Naive thymus-derived CD4-positive, alpha-beta T cell (primary cell): ENCODE data around the gene CEMP1. TPM values are rescaled to one million over a fixed set of nuclear protein-coding genes. Genes with fewer than 3 reads are reported as not detected.

Source experiments
- ATAC-seq: fragments of 150-1000 bp; cut with Tn5 transposase; 2 replicates; pipeline ENCODE4 v1.10.0; 2021; ENCODE audit warnings: mild to moderate bottlenecking, moderate library complexity
- CTCF ChIA-PET: fragments of 350-600 bp; sonication (Branson Sonifier 250); formaldehyde crosslinking; loops from one replicate; lab custom pipeline; 2021; ENCODE audit warnings: antibody characterized with exemption; lab: Charles Lee
- POLR2A ChIA-PET: fragments of 350-600 bp; sonication (Branson Sonifier 250); formaldehyde crosslinking; loops from one replicate; lab custom pipeline; 2021; ENCODE audit warnings: antibody characterized with exemption, inconsistent platforms; lab: Charles Lee
- DNase-seq, 9 donors: peaks; one replicate each; pipeline versions ENCODE4 v3.0.0 to v3.0.0-alpha.2; 2020 to 2022; ENCODE audit warnings: mixed read lengths in 1 of 9
- H3K27ac ChIP-seq: one replicate; pipeline ENCODE4 v1.7.0; 2013; ENCODE audit warnings: mild to moderate bottlenecking, low read depth, low read length, moderate library complexity
- H3K27me3 ChIP-seq, 2 donors: one replicate each; pipeline ENCODE4 v1.7.0; 2013; ENCODE audit warnings: low read length in 2 of 2, mild to moderate bottlenecking in 2 of 2, moderate library complexity in 2 of 2; ENCODE audit not compliant: control insufficient read depth in 2 of 2, insufficient read depth in 2 of 2
- H3K36me3 ChIP-seq, 3 experiments: 1 replicate in 2 of 3; 2 replicates in 1 of 3; pipeline ENCODE4 v1.7.0; 2013; ENCODE audit warnings: low read length in 3 of 3, mild to moderate bottlenecking in 3 of 3, moderate library complexity in 1 of 3; ENCODE audit not compliant: insufficient read depth in 3 of 3, control insufficient read depth in 2 of 3
- H3K4me1 ChIP-seq, 2 donors: one replicate each; pipeline ENCODE4 v1.7.0; 2013; ENCODE audit warnings: low read length in 2 of 2, mild to moderate bottlenecking in 2 of 2, moderate library complexity in 1 of 2; ENCODE audit not compliant: control insufficient read depth in 2 of 2, insufficient read depth in 2 of 2
- H3K4me3 ChIP-seq: 2 replicates; pipeline ENCODE4 v1.7.0; 2013; ENCODE audit warnings: mild to moderate bottlenecking, low read length
- H3K9me3 ChIP-seq, 3 experiments: 1 replicate in 2 of 3; 2 replicates in 1 of 3; pipeline ENCODE4 v1.7.0; 2013; ENCODE audit warnings: low read length in 3 of 3; ENCODE audit not compliant: control insufficient read depth in 2 of 3
- H3K27ac Mint-ChIP-seq, 9 donors: one replicate each; pipeline ENCODE4 v1.8.0; 2020 to 2022; ENCODE audit warnings: mixed read lengths in 9 of 9, mild to moderate bottlenecking in 8 of 9, moderate library complexity in 5 of 9, inconsistent platforms in 2 of 9
- H3K27me3 Mint-ChIP-seq, 5 donors: one replicate each; pipeline ENCODE4 v1.8.0; 2021 to 2022; ENCODE audit warnings: mixed read lengths in 5 of 5, mild to moderate bottlenecking in 1 of 5
- H3K36me3 Mint-ChIP-seq, 5 donors: one replicate each; pipeline ENCODE4 v1.8.0; 2020 to 2022; ENCODE audit warnings: mixed read lengths in 5 of 5, mild to moderate bottlenecking in 3 of 5, inconsistent platforms in 1 of 5
- H3K4me1 Mint-ChIP-seq, 7 donors: one replicate each; pipeline ENCODE4 v1.8.0; 2020 to 2022; ENCODE audit warnings: mixed read lengths in 7 of 7, mild to moderate bottlenecking in 3 of 7, inconsistent platforms in 1 of 7
- H3K4me3 Mint-ChIP-seq, 10 donors: one replicate each; pipeline ENCODE4 v1.8.0; 2020 to 2022; ENCODE audit warnings: mild to moderate bottlenecking in 10 of 10, mixed read lengths in 10 of 10, moderate library complexity in 6 of 10, inconsistent platforms in 2 of 10
- H3K9me3 Mint-ChIP-seq, 11 donors: one replicate each; pipeline ENCODE4 v1.8.0; 2020 to 2022; ENCODE audit warnings: mixed read lengths in 11 of 11, mild to moderate bottlenecking in 4 of 11, inconsistent platforms in 1 of 11, moderate library complexity in 1 of 11
- intact Hi-C, 2 donors: fragments of 100-400 bp; cut with micrococcal nuclease; formaldehyde crosslinking; loops; one replicate each; pipeline ENCODE4 v1.15.1; 2023
- polyA plus RNA-seq, 2 donors: library from polyadenylated mRNA; unstranded; fragments of 300-500 nt; fragmentation: Illumina TruSeq; gene quantifications; one replicate each; pipeline ENCODE4 v1.2.3, GENCODE V29; 2021
- total RNA-seq, 6 experiments: library from RNA in 5 of 6; stranded (reverse) in 5 of 6; gene quantifications; 1 replicate in 5 of 6; 2 replicates in 1 of 6; pipeline ENCODE4 v1.2.3 and lab custom pipeline; 2021 to 2026

CEMP1 gene
- total and polyA plus RNA-seq, 7 experiments from 2014 or later, result 1.4 to 7.3 (median 3.3) TPM; not detected in 2

DNA sequence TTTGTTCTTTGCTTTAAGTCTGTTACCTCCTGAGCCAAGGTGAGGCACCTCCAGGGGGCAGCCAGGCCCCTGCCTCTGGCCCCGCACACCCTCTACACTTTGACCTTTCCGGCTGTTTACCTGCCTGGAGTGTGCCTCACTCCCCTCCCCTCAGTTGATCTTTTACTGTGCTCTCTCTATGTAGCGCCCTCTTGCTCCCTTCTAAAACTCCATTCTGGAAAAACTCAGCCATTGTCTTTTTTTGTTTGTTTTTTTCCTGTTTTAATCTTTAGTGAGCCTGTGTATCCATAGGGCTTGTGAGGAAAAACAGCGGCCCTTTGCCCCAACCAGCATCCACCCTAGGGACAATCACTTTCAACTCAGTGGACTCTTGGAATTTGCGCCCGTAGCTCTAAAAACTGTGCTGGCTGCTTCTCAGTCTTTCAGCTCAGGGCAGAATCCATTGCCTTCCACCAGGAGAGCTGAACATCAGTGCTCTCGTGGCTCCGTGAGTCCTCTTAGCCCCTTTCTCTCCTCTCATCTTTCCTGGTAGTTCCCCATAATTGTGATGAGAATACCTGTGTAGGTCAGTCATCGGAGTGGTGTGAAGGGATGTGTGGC is 6.8 kb downstream of the CEMP1 start:
- peak overlapping the region in 2 of 10 donors; percentile 9 to 10 for H3K4me3 Mint-ChIP-seq
- Histone ChIP-seq H3K27me3 (no peaks in the 10 kb centered on the region), H3K36me3 (peaks cover 9 to 62% (median 10%) of the 10 kb centered on the region in 3 experiments), H3K4me3 (no peak overlapping the region), H3K4me1 (peaks cover 7 to 10% of the 10 kb centered on the region in 2 donors), H3K9me3 (no peaks in the 10 kb centered on the region), H3K27ac (no peak overlapping the region)
- no peak for ATAC-seq
- ChIA-PET POLR2A (no interaction called here), CTCF (no interaction called here)
- intact Hi-C loops, result no loop called here
- DNase-seq, result peak in 1 of 9 donors; percentile 6
- peaks cover 0 to 10% (median 5%) of the 10 kb centered on the region in 5 donors for H3K36me3 Mint-ChIP-seq
- H3K27me3 Mint-ChIP-seq, result no peaks in the 10 kb centered on the region
- H3K4me1 Mint-ChIP-seq, result peaks cover 11 to 34% (median 26%) of the 10 kb centered on the region in 7 donors
- H3K27ac Mint-ChIP-seq, result peak overlapping the region in 7 of 9 donors; percentile 15 to 83 (median 62)
- H3K9me3 Mint-ChIP-seq, result peaks cover 0 to 9% (median 0%) of the 10 kb centered on the region in 11 donors

DNA sequence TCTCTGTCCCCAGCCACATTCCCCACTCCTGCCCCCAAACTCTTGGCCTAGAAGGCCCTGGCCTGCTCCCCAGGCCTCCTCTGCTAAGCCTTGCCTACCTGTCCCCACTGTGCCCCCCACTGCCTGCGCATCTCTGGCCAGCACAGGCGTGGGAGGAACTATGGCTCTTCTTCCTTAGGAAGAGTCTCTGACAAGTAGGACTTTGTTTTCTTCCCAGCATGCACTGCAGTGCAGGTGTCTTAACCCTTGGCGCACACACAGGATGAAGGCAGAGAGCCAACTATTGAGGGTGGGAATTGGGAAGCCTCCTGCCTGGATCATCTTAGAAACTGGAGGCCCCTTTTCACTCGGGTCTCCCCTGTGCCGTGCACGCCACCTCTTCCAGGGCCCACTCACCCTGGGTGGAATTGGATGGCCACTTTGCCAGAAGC is 7.4 kb downstream of the CEMP1 start:
- Histone ChIP-seq H3K4me3 (no peak overlapping the region), H3K36me3 (peaks cover 9 to 60% (median 14%) of the 10 kb centered on the region in 3 experiments), H3K27me3 (no peaks in the 10 kb centered on the region), H3K27ac (no peak overlapping the region), H3K4me1 (peaks cover 7 to 16% of the 10 kb centered on the region in 2 donors), H3K9me3 (no peaks in the 10 kb centered on the region)
- peaks cover 0 to 10% (median 5%) of the 10 kb centered on the region in 5 donors for H3K36me3 Mint-ChIP-seq
- H3K9me3 Mint-ChIP-seq, result peaks cover 0 to 9% (median 0%) of the 10 kb centered on the region in 11 donors
- no peaks in the 10 kb centered on the region for H3K27me3 Mint-ChIP-seq
- H3K4me3 Mint-ChIP-seq, result peak overlapping the region in 1 of 10 donors; percentile 17
- H3K27ac Mint-ChIP-seq, result peak overlapping the region in 4 of 9 donors; percentile 49 to 80 (median 63)
- intact Hi-C loops, result no loop called here
- CTCF ChIA-PET, result no interaction called here
- POLR2A ChIA-PET, result interaction anchor here (2.1 kb wide), 1 partner anchor 8 kb away, joined by 10 read pairs; the partner anchor contains the start of gene CEMP1
- peaks cover 16 to 41% (median 27%) of the 10 kb centered on the region in 7 donors for H3K4me1 Mint-ChIP-seq
- no peak for ATAC-seq
- DNase-seq, result no peak

DNA sequence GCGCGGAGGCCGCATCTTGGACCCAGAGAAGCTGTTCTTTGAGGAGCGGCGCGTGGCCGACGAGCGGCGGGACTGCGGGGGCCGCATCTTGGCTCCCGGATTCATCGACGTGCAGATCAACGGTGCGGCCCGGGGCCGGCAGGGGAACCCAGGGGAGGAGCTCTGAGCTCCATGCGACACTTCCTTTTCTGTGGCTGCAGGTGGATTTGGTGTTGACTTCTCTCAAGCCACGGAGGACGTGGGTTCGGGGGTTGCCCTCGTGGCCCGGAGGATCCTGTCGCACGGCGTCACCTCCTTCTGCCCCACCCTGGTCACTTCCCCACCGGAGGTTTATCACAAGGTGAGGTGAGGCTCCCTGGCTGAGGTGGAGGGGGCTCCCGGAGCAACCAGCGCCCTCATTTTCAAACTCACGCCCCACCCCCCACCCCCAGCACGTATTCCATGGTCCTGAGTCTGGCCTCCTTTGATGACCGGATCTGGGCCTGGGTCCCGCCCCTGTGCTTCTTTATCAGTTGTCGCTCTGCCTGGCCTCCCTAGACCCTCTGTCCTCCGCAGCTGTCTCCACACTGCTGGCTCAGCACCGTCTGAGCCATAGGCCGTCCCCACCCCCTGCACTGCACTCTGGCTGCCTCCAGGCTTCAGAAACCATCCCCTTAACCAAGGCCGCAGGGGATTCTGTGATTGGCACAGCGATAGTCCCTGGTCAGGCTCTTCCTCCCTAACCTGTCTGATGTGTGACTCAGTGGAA is 10.2 kb downstream of the CEMP1 start:
- Mint-ChIP-seq H3K27me3 (no peaks in the 10 kb centered on the region), H3K4me1 (peaks cover 33 to 69% (median 51%) of the 10 kb centered on the region in 7 donors), H3K27ac (peak overlapping the region; percentile 81 to 98 (median 96)), H3K36me3 (peaks cover 0 to 10% (median 9%) of the 10 kb centered on the region in 5 donors), H3K9me3 (peaks cover 0 to 9% (median 0%) of the 10 kb centered on the region in 11 donors), H3K4me3 (peak overlapping the region; percentile 81 to 95 (median 90))
- intact Hi-C loops, result loop anchor here (1.0 kb wide), 3 partner anchors 11 to 47 kb away; no protein-coding TSS in a partner anchor
- H3K9me3 ChIP-seq, result no peaks in the 10 kb centered on the region
- peaks cover 9 to 38% (median 14%) of the 10 kb centered on the region in 3 experiments for H3K36me3 ChIP-seq
- peak overlapping the region; percentile 55 for H3K4me3 ChIP-seq
- ChIA-PET CTCF (interaction anchor here (0.7 to 1.0 kb wide), 2 partner anchors 8 to 10 kb away, joined by 3 read pairs; partner anchors contain the start of gene CEMP1), POLR2A (interaction anchor here (0.7 to 2.8 kb wide), 16 partner anchors 8 to 556 kb away, joined by 3 to 89 read pairs (median 4); partner anchors contain the start of genes CEMP1, ECI1, ELOB and MLST8)
- ATAC-seq, result peak; percentile 78
- H3K27ac ChIP-seq, result peak overlapping the region; percentile 79
- DNase-seq, result peak; percentile 52 to 88 (median 82)
- no peaks in the 10 kb centered on the region for H3K27me3 ChIP-seq
- H3K4me1 ChIP-seq, result peaks cover 22 to 44% of the 10 kb centered on the region in 2 donors

DNA sequence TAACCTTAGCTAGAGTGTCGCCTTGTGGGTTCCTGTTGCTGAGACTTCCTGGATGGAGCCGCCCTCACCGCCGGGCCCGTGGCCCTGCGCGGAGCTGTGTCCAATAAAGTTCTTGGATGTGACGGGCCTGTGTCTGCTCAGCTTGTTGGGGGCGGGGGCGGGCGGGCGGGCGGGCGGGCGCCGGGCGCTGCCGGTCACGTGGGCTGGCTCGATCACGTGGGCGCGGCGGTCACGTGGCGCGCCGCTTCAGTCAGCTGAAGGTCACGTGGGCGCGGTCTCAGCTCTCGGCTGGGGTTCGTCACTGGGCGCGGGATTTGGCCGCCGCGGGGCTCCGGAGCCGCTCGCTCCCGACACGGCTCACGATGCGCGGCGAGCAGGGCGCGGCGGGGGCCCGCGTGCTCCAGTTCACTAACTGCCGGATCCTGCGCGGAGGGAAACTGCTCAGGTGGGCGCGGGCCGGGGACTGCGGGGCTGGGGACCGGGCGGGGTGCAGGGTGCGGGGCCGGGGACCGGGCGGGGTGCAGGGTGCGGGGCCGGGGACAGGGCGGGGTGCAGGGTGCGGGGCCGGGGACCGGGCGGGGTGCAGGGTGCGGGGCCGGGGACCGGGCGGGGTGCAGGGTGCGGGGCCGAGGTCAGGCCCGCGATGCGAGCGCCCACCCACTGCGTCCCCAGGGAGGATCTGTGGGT is 11.0 kb downstream of the CEMP1 start, which contains the start of gene AMDHD2:
Gene AMDHD2 (plus strand): TSS at position 275 of the 687 bp plus-strand sequence. CDS start 88 bp downstream, at position 363.
- Mint-ChIP-seq H3K36me3 (peaks cover 0 to 10% (median 9%) of the 10 kb centered on the region in 5 donors), H3K27me3 (no peaks in the 10 kb centered on the region), H3K4me3 (peak within 1 kb of the TSS; percentile 81 to 95 (median 90)), H3K27ac (peak within 1 kb of the TSS; percentile 85 to 98 (median 96)), H3K9me3 (peaks cover 0 to 9% (median 0%) of the 10 kb centered on the region in 11 donors), H3K4me1 (peaks cover 40 to 76% (median 59%) of the 10 kb centered on the region in 7 donors)
- peaks cover 29 to 51% of the 10 kb centered on the region in 2 donors for H3K4me1 ChIP-seq
- H3K27ac ChIP-seq, result peak within 1 kb of the TSS; percentile 100
- DNase-seq (peak; percentile 81 to 90 (median 89)), ATAC-seq (peak; percentile 75)
- H3K36me3 ChIP-seq, result peaks cover 9 to 36% (median 14%) of the 10 kb centered on the region in 3 experiments
- peak within 1 kb of the TSS; percentile 55 for H3K4me3 ChIP-seq
- intact Hi-C loops, result loop anchor here (1.0 kb wide), 3 partner anchors 12 to 46 kb away; no protein-coding TSS in a partner anchor
- no peaks in the 10 kb centered on the region for H3K27me3 ChIP-seq
- ChIA-PET CTCF (interaction anchor here (1.0 kb wide), 1 partner anchor 11 kb away, joined by 3 read pairs; the partner anchor contains the start of gene CEMP1), POLR2A (interaction anchor here (0.5 to 2.8 kb wide), 18 partner anchors 9 to 1312 kb away, joined by 3 to 89 read pairs (median 4); partner anchors contain the start of genes CEMP1, ECI1, MLST8 and NTHL1)
- no peaks in the 10 kb centered on the region for H3K9me3 ChIP-seq

DNA sequence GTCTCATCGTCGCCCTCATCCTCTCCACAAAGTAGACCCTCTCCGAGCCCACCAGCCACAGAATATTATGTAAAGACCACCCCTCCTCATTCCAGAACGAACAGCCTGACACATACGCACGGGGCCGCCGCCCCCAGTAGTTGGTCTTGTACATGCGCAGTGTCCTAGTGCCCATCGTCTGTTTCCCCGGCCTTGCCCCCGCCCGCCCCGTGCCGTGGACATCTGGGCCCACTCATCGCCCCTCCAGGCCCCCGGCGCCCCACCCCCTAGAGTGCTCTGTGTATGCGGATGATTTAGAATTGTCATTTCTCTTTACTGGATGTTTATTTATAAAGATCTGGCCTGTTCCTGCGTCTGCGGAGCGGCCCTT is 11.5 kb downstream of the CEMP1 start:
- POLR2A ChIA-PET, result interaction anchor here (0.5 to 2.8 kb wide), 15 partner anchors 9 to 1312 kb away, joined by 3 to 89 read pairs (median 5); partner anchors contain the start of genes CEMP1, ECI1, MLST8 and NUBP2
- Histone ChIP-seq H3K4me3 (no peak overlapping the region), H3K4me1 (peaks cover 33 to 56% of the 10 kb centered on the region in 2 donors), H3K36me3 (peaks cover 9 to 35% (median 12%) of the 10 kb centered on the region in 3 experiments), H3K9me3 (no peaks in the 10 kb centered on the region), H3K27me3 (no peaks in the 10 kb centered on the region), H3K27ac (peak overlapping the region; percentile 100)
- Mint-ChIP-seq H3K36me3 (peaks cover 0 to 9% (median 6%) of the 10 kb centered on the region in 5 donors), H3K4me1 (peaks cover 43 to 77% (median 60%) of the 10 kb centered on the region in 7 donors), H3K27me3 (no peaks in the 10 kb centered on the region), H3K27ac (peak overlapping the region; percentile 85 to 96 (median 93)), H3K9me3 (peaks cover 0 to 9% (median 0%) of the 10 kb centered on the region in 11 donors), H3K4me3 (peak overlapping the region; percentile 51 to 90 (median 81))
- ATAC-seq, result no peak
- no peak for DNase-seq
- intact Hi-C loops, result loop anchor here (1.0 to 10.0 kb wide), 4 partner anchors 13 to 295 kb away; partner anchors contain the start of gene E4F1 (in 1 of the 2)
- CTCF ChIA-PET, result no interaction called here
